Urinary bladder (tissue), 4 donors: ENCODE results near the gene CBR3. TPM values are rescaled to one million over a fixed set of nuclear protein-coding genes. Genes with fewer than 3 reads are reported as not detected.
"Not testable (repeated sequence)": the region's sequence is repeated elsewhere in the genome, so short reads cannot be mapped to it uniquely, and the experiment has no call there.

Experiments used
- DNase-seq: peaks from one replicate; pipeline ENCODE4 v3.0.0-alpha.2; 2015; ENCODE audit errors: extremely low spot score
- H3K27ac ChIP-seq: one replicate; pipeline ENCODE4 v1.5.1; 2013; ENCODE audit warnings: low read depth, mild to moderate bottlenecking, moderate library complexity
- H3K36me3 ChIP-seq: one replicate; pipeline ENCODE4 v1.6.1; 2013; ENCODE audit warnings: mild to moderate bottlenecking, moderate library complexity; ENCODE audit not compliant: insufficient read depth
- H3K4me1 ChIP-seq: one replicate; pipeline ENCODE4 v1.6.1; 2013; ENCODE audit warnings: mild to moderate bottlenecking, moderate library complexity; ENCODE audit not compliant: insufficient read depth
- H3K4me3 ChIP-seq: one replicate; pipeline ENCODE4 v1.5.1; 2013; ENCODE audit warnings: low read depth, low read length
- WGBS: extraction: QIAGEN DNeasy Blood & Tissue Kit; methylation state at CpG from one replicate; pipeline ENCODE4 v1.1.7; 2013; 5-methylcytosine and 5-hydroxymethylcytosine counted together
- polyA plus RNA-seq: library from polyadenylated mRNA; stranded (reverse); fragments of 200-250 nt; gene quantifications from one replicate; pipeline ENCODE4 v1.2.3, GENCODE V29; 2013
- total RNA-seq: library from RNA; depleted of rRNA; stranded (reverse); fragments of >200 nt; gene quantifications from one replicate; pipeline ENCODE4 v1.2.3, GENCODE V29; 2014
- donor health status: healthy with polysubstance abuse.
- donor health status: healthy.

CBR3 gene
- total and polyA plus RNA-seq, 2 donors: 6.8 to 22.7 TPM

DNA sequence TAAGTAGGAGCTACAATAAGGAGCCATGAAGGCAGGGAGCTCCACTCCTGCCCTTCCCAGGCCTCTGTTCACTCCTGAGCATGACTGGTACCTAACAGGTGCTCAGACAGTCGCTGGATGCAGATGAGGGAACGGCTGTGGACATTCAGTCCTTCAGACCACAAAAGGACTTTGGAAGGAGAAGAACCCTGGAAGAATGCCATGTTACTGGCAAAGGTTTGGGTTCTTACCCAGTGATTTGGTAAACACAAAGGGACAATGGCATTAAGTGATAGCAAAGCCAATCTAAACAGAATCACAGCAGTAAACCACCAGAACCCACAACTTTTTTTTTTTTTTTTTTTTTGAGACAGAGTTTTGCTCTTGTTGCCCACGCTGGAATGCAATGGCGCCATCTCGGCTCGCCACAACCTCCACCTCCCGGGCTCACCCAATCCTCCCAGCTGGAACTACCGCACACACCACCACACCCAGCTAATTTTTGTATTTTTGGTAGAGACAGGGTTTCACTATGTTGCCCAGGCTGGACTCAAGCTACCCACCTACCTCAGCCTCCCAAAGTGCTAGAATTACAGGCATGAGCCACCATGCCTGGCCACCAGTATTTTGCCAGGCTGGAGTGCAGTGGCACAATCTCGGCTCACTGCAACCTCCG, 7.5 kb upstream of the CBR3 start:
- no peak overlapping the region for H3K4me3 ChIP-seq
- no peaks in the 10 kb centered on the region for H3K36me3 ChIP-seq
- H3K4me1 ChIP-seq: no peaks in the 10 kb centered on the region
- no peak overlapping the region for H3K27ac ChIP-seq
- 91% methylated on average over 10 of the region's 10 CpGs for WGBS
- no peak for DNase-seq

GRCh38 chr21:36127977-36128376, 6.9 kb upstream of the CBR3 start:
- H3K4me3 ChIP-seq: no peak overlapping the region
- no peaks in the 10 kb centered on the region for H3K36me3 ChIP-seq
- no peaks in the 10 kb centered on the region for H3K4me1 ChIP-seq

DNA sequence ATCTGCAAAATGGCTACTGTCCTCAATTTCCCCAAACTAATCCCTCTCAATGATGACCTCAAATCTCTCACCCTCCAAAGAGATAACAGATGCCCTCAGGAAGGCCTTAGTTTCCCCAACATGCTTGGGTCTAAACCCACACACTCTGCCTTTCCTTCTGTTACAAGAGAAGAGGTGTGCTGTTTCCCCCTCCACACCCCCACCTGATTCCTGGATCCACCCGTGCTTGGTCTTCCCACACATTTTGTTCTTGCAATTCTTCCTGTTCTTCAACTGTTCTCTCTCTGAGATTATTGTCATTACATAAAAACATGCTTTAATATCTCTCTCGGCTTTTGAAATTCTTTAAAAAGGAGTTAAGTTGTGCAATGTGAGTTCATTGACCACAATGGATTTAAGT, 5.7 kb upstream of the CBR3 start:
- no peaks in the 10 kb centered on the region for H3K36me3 ChIP-seq
- WGBS: 52% methylated on average over 2 of the region's 2 CpGs
- H3K4me3 ChIP-seq: no peak overlapping the region
- no peak overlapping the region for H3K27ac ChIP-seq
- no peak for DNase-seq
- H3K4me1 ChIP-seq: no peaks in the 10 kb centered on the region

More at GRCh38 chr21:36127977-36128376, 6.9 kb upstream of the CBR3 start:
- H3K27ac ChIP-seq: no peak overlapping the region
- DNase-seq: no peak
- WGBS: 78% methylated on average over 5 of the region's 5 CpGs

- H3K36me3 ChIP-seq: not testable (repeated sequence)
Measured at GRCh38 chr21:36130414-36130762, 4.5 kb upstream of the CBR3 start.

GRCh38 chr21:36130839-36131238, 4.0 kb upstream of the CBR3 start:
- H3K36me3 ChIP-seq, H3K4me3 ChIP-seq, H3K27ac ChIP-seq, DNase-seq, H3K4me1 ChIP-seq: not testable (repeated sequence)
- 85% methylated on average over 5 of the region's 5 CpGs for WGBS

More at GRCh38 chr21:36130414-36130762, 4.5 kb upstream of the CBR3 start:
- not testable (repeated sequence) for H3K27ac ChIP-seq, H3K4me3 ChIP-seq, H3K4me1 ChIP-seq, DNase-seq
- 19% methylated on average over 9 of the region's 18 CpGs for WGBS

- H3K27ac ChIP-seq: no peak overlapping the region
- H3K36me3 ChIP-seq: no peaks in the 10 kb centered on the region
- WGBS: 87% methylated on average over 8 of the region's 8 CpGs
- H3K4me3 ChIP-seq: no peak overlapping the region
- no peaks in the 10 kb centered on the region for H3K4me1 ChIP-seq
- no peak for DNase-seq
Measured at GRCh38 chr21:36132696-36133095, 2.2 kb upstream of the CBR3 start.

DNA sequence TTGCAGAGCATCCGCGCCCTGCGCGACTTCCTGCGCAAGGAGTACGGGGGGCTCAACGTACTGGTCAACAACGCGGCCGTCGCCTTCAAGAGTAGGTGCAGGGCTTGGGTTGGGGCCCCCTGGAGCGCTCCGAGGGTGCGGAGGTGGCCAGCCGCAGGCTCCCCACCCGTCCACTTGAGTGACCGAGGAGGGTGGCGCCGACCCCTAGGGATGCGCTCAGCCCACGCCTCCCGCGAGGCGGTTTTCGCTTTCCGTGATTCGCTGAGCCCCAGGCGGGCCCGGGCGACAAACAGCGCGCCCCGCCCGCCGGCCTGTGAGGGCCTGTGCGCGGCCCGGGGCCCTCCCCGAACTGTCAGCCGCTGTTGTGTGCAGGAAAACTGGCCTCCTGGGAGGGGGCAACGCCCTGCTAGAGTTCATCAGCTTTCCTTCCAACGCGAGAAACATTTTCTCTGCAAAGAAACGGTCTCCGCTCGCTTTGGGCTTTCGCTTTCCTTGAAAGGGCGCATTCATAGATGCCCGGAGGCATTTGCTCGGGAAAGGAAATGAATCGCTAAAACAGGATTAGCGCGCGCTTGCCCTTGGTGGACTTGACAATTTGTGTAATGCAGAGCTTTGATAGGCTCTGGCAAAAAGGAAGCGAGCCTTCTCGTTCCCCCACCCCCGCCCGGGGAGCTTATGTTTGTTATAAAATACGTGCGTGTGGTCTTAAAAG, 668 bp downstream of the CBR3 start:
- Histone ChIP-seq H3K4me3 (peak overlapping the region; percentile 53), H3K36me3 (no peaks in the 10 kb centered on the region), H3K27ac (peak overlapping the region; percentile 65), H3K4me1 (no peaks in the 10 kb centered on the region)
- no peak for DNase-seq
- under 1% methylated on average over 60 of the region's 60 CpGs for WGBS

GRCh38 chr21:36139791-36140190, 4.9 kb downstream of the CBR3 start:
- 95% methylated on average over 13 of the region's 13 CpGs for WGBS
- not testable (repeated sequence) for H3K27ac ChIP-seq, H3K4me3 ChIP-seq, DNase-seq, H3K36me3 ChIP-seq, H3K4me1 ChIP-seq

- Histone ChIP-seq H3K36me3 (no peaks in the 10 kb centered on the region), H3K4me3 (no peak overlapping the region), H3K4me1 (no peaks in the 10 kb centered on the region), H3K27ac (no peak overlapping the region)
- peak; percentile 72 for DNase-seq
- 15% methylated on average over 6 of the region's 6 CpGs for WGBS
Measured at GRCh38 chr21:36141513-36141925, 6.6 kb downstream of the CBR3 start.

GRCh38 chr21:36144233-36144632, 9.4 kb downstream of the CBR3 start:
- H3K36me3 ChIP-seq, DNase-seq, H3K4me1 ChIP-seq, H3K27ac ChIP-seq, H3K4me3 ChIP-seq: not testable (repeated sequence)
- WGBS: 85% methylated on average over 5 of the region's 6 CpGs

DNA sequence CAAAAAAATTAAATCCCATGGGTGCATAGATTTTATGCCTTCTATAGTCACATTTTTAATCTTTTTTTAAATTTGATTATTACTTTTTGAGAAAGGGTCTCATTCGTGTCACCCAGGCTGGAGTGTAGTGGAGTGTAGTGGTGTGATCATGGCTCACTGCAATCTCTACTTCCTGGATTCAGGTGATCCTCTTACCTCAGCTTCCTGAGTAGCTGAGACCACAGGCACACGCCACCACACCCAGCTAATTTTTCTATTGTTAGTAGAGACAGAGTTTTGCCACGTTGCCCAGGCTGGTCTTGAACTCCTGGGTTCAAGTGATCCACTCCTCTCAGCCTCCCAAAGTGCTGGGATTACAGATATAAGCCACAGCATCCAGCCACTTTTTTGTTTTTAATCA, 10.4 kb downstream of the CBR3 start:
- WGBS: 81% methylated on average over 3 of the region's 3 CpGs
- Histone ChIP-seq H3K4me3 (no peak overlapping the region), H3K36me3 (no peaks in the 10 kb centered on the region), H3K4me1 (no peaks in the 10 kb centered on the region), H3K27ac (no peak overlapping the region)
- DNase-seq: no peak

DNA sequence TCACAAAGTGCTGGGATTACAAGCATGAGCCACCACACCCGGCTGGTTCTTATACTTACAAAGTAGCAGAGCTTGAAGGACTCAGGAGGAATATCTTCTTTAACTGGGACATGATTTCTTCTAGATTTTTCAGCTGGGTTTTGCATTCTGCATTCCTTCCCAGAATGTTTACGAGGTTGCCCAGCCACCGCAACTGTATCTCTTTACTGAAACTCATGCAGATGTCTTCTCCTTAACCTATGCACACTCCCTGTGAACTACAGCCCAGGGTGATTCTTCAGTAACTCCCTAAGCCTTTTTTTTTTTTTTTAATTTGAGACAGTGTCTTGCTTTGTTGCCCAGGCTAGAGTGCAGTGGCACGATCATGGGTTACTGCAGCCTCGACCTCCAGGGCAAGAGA, 13.0 kb downstream of the CBR3 start:
- no peaks in the 10 kb centered on the region for H3K4me1 ChIP-seq
- 75% methylated on average over 5 of the region's 5 CpGs for WGBS
- DNase-seq: no peak
- H3K4me3 ChIP-seq: no peak overlapping the region
- no peaks in the 10 kb centered on the region for H3K36me3 ChIP-seq
- no peak overlapping the region for H3K27ac ChIP-seq

DNA sequence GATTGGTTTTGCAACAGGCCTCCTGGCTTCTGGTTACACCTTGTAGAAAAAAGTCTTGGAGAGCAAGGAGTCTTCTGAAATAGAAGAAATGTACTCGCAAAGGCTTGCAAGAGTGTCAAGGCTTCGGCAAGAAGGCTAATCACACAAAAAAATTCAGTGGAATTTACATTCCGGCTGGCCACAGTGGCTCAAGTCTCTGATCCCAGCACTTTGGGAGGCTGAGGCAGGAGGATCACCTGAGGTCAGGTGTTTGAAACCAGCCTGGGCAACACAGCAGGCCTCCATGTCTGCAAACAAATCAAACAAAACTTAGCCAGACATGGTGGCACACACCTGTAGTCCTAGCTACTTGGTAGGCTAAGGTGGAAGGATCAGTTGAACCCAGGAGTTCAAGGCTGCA, 14.0 kb downstream of the CBR3 start:
- no peak overlapping the region for H3K4me3 ChIP-seq
- 95% methylated on average over 3 of the region's 3 CpGs for WGBS
- no peaks in the 10 kb centered on the region for H3K4me1 ChIP-seq
- no peak overlapping the region for H3K27ac ChIP-seq
- H3K36me3 ChIP-seq: no peaks in the 10 kb centered on the region
- no peak for DNase-seq
